Mesenteric fat pad (tissue), 1 donor: ENCODE results near the gene ADRA2B. TPM values are rescaled to one million over a fixed set of nuclear protein-coding genes. Genes with fewer than 3 reads are reported as not detected.
"Not testable (repeated sequence)": the region's sequence is repeated elsewhere in the genome, so short reads cannot be mapped to it uniquely, and the experiment has no call there.

Experiments used
- DNase-seq: peaks from one replicate; pipeline ENCODE4 v3.0.0-alpha.2; 2020; ENCODE audit warnings: low spot score
- total RNA-seq: library from RNA; stranded (reverse); fragmentation: NEBNext Ultra II Directional; extraction: Animal tissue kit (Norgen Biotek cat#: 25700); gene quantifications from one replicate; pipeline ENCODE4 v1.2.1, GENCODE V29; 2021
- donor health status: DM: yes; HTN: yes; CAD: no.

ADRA2B gene
- total RNA-seq, 1 donor from 2014 or later = 1.2 TPM

DNA sequence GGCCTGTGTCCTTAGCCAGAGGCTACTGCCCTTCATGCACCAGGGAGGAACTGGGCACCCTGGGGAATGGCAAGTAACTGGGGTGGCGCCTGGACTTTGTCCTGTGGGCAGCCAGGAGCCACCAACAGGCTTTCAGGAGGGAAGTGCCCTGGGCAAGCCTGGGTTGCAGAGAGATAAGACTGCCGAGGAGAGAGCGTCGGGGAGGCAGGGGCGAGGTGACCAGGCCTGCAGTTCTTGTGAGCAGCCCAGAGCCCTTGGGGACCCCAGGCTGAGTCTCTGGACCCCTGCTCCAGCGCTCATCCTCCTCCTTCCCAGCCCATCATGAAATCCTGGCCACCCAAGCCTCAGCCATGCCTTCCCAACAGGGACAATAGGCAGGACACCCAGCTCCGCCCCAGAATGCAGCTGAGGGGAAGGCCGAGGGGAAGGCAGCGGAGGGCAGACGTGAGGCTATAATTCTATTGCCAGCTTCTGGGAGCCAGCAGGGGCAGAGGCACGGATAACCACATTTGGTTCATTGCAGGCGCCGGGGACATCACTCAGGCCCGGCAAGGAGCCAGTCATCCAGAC lies 25.1 kb downstream of the ADRA2B start:
- no peak for DNase-seq

DNA sequence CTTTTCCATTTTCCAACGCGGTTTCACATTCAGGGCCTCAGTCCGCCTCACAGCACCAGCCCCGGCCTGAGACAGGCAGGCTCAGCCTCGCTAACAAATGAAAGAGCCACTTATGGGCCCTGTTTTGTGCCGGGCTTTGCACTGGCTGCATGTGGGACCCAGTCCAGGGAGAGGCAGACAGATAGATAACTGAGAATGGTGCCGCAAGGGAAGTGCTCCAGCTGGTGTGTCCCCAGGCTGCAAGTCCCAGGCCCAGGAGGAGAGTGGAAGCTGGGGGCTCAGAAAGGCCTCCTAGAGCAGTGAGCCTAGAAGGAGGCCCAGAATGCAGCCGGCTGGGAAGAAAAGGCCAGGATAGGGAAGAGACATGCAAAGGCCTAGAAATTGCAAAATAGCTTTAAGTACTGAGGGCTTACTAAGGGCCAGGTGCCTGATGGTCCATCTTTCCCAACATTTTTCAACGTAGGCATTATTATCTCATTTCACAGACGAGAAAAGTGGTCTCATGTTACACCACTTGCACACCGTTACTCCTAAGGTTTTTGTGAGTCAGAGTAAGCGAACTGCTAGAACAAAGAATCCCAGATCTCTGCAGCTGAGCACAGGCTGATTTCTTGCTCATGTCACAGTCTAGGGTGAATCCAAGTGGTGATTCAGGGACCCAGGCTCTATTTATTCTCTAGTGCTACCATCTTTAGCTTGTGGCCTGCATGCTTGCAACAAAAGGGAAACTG lies 26.0 kb downstream of the ADRA2B start:
- DNase-seq = no peak

DNA sequence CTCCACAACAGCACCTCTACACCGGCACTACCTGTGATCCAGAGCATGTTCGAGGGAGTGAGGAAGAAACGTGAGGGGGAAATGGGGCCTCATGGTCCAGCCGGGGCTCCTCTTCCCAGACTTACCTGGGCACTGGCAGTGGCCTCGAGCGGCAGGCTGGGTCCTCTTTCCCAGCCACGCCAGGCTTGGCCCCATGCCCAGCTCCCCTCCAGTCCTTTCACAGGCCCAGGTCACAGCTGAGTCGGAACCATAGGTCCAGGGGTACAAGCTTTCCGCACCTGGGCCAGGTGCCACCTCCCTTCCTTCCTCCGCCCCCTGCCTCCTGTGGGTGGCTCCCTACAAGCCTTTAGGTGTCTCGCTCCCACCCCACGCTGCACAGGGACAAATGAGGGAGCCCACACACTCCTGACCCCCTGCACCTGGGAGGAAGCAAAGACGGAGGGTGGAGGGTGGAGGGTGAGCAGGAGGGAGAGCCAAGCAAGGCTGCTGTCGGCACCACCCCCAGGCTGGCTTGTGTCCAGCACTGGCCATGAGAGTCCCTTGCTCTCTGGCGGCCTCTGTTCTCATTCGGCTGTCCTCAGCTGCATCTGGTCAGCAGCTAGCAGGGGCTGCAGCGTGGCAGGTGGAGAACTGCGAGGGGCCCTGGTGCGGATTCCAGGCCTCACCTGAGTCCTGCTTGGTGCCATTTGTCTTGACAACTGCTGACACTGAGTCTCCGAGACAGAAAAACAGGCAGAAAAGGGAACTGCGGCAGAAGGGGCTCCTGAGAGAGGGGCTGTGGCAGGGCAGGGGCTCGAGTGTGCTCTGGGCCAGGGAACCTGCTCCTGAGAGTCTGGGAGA lies 26.8 kb downstream of the ADRA2B start:
- DNase-seq = peak; percentile 88

DNA sequence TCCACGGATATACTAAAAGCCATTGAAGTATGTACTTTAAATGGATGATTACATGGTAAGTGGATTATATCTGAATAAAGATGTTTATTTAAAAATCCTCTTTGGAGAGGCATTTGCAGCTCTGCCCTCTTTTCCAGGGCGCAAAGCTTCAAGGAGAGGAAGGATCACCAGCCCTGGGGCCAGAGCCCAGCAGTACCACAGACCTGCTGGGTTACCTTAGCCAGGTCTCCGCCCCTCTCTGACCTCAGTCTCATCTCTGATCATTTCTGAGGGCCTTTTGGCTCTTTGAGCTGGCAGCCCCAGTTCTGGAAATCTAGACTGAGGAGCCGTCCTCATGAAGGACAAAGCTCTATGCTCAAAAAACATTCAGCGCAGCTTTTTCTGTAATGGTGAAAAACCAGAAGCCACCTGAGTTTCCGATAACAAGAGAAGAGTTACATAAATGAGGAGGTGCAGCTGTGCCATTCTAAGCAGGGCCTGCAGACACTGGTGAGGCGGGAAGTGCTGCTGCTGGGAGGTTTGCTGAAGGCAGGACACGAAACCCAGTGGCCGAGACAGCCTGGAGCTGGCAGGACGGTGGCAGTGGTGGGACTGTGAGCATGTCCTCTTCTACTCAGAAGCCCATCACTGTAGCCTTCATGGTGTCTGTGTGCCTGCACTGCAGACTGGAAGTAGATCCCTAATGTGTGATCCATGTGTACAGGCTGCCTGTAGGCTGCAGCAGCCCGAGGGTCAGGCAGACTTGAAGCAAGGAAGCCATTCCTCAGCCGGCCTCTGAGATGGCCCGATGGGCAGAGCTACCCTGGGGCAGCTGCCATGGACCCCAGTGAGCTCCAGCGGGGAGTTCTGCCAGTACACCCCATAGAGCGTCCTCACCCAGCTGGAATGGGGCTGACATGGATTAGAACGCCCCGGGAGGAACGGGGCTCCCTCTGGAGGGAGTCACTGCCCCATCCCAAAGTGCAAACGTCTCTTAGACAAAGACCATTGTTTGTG lies 27.7 kb downstream of the ADRA2B start:
- DNase-seq = peak; percentile 65

DNA sequence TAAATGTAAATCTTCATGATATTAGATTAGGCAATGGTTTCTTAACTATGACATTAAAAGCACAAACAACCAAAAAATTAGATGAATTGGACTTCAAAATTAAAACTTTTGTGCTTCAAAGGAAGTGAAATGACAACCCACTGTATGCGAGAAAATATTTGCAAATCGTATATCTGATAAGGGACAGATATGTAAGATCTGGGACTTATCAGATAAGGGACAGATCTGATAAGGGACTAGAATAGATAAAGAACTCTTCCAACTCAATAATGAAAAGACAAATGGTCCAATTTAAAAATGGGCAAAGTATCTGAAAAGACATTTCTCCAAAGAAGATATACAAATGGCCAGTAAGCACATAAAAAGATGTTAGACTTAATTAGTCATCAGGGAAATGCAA lies 29.2 kb downstream of the ADRA2B start:
- DNase-seq = no peak

DNA sequence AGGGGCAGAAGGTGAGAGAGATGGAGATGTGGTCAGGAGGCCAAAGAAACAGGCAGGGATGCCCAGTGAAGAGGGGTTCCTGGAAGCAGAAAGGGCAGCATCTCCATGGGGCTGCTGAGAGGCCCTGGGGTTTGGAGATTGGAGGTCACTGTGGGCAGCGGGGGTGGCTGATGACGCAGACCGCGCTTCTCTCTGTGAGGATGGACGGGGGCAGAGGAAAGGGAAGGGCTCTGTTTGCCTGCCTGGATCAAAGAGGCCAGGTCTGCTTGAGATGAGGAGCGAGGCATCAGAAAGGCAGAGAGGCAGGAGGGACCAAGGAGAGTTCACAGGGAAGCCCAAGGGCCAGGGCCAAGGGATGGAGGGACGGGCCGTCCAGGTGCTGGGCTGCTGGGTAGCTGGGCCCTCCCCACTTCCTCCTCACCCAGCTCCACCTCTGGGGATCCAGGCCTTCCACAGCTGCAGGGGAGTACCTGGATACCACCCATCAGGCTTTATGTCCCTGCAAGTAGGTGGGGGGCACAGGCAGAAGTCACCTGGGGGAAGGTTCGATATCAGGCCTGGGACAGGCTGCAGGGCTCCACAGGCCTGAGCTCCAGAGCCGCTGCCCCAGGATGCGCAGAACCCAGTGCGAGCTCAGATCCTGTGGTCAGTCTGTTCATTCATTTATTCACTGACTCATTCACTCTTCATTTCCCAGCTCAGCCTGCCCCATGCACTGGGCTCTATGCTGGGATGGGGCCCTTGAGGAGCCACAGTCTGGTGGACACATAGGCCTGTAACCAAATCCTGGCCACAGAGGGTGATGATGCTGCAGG lies 30.6 kb downstream of the ADRA2B start:
- DNase-seq = peak; percentile 87

DNA sequence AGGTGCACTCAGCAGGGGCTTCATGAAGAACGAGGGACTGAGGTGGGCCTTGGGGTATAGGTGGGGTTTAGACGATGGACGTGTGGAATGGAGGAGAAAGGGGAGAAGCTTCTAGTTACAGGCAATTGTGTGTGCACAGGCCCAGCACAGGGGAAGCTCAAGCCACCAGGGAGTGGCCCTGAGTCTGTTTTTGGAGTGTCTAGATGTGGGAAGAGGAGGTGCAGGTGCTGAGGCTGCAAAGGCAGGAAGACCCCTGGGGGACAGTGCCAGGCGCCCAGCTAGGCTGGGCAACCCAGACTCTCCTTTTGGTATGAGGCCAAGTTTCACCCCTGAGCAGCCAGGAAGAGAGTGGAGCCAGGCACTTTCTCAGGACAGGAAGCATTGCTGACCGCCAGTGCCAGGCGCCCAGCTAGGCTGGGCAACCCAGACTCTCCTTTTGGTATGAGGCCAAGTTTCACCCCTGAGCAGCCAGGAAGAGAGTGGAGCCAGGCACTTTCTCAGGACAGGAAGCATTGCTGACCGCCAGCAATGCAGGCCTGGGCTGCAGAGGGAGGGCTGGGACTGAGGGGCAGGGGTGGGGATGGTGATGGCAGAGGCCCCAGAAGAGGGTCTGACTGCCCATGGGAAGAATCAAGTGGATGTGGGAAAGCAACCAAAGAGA lies 31.4 kb downstream of the ADRA2B start:
- peak; percentile 74 for DNase-seq

DNA sequence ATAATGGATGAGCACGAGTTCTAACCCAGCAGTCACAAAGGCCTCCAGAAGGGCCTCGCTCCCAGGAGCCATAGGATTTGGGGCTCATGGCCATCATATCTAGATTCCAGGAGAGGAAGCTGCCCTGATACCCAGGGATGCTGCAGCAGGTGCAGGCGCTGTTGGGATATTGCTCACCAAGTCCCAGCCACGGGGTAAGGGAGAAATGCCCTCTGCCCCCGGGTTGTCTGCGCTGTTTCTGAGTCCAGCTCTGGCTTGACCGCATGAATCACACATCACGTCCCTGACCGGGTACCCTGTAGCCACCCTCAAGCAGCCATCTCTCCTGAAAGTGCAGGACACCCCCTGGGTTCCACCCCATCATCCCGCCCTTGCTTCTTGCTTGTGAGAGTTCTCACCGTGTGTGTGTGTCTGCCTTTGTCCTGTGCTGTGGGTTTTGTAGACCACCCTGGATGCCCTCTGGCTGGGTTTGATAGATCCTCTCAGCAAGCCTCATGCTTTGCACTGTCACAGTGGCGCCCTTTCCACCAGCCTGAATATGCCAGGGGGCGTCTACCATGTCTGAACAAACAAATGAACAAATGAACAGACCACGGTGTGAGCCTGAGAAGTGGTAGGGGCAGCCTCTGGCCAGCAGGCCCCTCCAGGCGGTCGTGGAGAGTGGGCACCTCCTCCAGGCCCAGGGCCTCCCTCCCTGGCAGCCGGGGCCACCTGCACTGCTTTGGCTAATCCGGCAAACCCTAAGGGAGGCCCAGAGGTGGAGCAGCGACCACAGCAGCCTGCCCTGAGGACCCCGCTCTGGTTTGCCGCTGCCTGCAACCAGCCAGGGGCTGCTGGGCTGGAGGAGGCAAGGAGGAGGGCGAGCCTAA lies 32.1 kb downstream of the ADRA2B start:
- DNase-seq = peak; percentile 81

DNA sequence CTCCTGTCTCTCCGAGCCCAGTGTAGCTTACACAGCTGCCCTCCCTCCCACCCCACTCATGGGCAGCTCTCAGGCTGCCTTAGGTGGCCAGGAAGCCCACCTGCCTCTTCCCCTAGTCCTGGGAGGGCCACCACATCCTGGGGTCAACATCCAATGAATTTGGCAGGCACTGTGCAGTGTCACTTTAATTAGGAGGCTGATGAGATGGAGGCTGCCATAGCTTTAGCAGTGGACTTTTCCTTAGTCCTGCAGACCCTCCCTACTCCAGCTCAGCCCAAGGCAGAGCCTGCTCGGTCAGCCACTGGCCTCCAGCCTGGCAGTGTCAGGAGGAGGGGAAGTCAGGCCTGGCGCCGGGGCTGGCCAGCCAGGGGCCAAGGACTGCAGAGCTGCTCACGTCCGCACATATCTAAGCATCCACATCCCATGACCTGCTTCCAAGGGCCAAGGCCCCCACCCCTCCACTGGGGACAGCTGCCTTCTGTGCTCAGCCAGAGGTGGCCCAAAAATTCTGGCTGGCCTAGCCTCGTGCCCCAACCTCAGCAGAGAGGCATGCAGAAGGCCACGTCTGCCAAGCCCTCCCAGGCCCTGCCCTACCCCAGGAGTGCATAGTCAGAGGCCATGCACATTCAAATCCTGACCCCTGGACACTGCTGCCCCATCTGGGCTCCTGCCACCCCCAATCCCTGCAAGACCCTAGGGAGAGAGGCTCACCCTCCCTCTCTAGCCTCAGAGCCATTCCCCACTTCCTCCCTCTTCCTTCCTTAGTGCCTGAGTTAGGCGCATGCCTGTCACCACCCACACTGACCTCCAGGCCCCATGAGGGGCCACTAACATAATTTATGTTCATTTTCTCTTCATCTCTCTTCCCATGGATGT lies 33.1 kb downstream of the ADRA2B start:
- peak; percentile 88 for DNase-seq

DNA sequence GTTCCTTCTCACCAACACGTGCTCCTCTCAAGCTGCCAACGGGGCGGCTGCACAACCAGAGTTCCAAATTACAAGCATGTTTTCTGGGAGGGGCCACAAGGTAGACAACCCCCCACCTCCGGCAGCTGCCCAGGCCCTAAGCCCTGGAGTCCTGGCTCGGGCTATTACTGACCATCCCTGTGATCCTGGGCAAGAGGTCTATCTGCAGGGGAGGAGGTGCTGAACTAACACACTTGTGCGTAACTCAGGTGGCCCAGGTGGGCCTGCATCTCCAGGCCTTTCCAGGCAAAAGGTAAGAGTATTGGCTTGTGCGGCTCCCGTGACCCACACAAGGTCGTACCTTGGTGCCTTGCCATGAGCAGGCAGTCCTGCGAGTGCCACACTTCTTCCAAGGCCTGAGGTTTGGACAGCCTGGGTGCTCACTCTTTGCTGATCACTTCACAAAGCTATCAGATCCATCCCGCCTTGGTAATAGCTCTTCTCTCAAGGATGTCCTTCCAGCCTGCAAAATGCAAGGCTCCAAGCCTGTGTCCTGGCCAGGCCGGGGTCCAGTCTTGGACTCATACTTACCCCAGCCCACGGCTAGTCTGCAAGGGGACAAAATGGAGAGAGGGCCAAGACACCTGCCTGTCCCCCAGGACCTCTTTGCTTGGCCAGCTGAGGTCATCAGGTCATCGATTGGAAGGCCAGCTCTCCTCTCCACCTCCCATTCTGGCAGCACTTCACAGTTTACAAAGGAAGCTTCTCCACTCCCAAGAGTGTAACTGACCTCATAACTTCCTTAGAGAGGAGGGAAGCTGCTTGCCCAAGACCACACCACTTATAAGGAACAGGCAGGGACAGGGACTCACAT lies 33.9 kb downstream of the ADRA2B start:
- peak; percentile 81 for DNase-seq

DNA sequence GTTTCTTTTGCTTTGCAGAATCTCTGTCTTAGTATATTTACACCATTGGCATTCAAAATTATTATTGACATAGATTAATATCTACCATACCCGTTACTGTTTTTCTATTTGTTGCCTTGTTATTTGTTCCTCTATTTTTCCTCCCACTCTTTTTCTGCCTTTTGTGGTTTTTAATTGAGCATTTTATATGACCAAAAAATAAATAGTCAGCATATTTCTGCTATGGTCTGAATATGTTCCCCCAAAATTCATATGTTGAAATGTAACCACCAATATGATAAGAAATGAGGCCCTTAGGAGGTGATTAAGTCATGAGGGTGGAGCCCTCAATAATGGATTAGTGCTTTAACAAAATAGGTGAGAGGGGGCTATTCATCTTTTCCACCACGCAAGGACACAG lies 35.3 kb downstream of the ADRA2B start:
- no peak for DNase-seq

DNA sequence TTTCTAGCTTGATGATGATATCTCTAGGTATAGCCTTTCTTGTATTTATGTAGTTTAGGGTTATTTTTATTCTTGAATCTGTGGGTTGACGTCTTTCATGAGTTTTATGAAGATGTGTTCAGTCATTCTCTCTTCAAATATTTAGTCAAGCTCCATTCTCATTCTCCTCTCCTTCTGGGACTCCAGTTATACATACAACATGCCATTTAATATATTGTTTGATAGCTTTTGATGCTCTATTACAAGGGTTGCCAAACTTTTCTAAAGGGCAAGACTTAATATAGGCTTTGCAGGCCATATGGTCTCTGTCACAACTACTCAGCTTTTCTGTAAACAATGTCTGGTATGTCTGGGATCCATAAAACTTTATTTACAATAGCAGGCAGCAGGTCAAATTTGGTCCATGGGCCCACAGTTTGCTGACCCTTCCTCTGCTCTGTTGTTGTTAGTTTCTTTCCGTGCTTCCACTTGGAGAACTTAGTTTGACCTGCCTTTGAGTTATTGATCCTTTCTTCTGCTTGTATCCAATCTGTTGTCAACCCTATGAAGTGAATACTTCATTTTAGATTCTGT lies 41.1 kb downstream of the ADRA2B start:
- DNase-seq = no peak

DNA sequence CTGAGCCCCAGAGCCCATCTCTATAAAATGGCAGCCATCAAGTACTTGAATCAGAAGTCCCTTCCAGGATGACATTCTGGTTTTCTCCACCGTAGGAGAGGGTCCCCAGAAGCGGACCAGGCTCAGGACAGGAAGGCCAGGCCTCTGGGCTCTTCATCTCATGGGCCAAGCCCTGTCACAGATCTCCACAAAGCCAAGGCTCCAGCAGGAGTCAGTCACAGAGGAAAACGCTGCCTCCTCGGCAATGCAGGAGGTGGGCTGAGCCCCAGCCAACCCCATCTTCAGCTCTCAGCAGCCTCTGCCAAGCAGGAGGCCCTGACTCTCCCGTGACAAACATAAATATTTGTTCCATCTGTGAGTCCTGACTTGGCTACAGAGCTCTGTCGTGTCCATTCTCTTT lies 42.2 kb downstream of the ADRA2B start:
- DNase-seq = no peak

DNA sequence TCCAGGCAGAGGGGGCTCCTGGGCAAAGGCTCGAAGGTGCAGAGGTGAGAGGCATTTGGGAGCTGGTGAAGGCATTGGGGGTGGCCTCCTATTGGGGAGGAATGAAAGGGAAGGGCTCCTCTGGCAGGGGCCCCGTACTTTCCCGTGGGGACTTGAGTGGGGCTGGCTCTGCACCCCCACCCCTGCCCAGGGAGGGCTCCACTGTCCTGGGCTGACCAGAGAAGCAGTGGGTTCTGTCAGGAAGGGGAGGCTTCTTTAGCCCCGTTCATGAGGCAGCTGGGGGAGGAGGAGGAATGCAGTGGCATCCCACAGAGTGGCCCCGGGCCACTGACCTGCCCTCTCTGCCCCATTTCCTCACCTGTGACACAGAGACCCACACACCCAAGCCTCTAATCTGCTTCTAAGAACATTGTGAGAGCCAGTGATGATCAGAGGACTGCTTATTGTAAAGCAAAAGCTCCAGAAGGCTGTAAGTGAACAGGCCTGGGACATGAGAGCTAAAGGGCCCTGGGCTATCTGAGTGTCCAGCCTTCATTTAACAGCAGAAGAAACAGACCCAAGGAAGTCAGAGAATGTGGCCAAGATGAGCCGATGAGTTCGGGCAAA lies 43.1 kb downstream of the ADRA2B start:
- DNase-seq = no peak

DNA sequence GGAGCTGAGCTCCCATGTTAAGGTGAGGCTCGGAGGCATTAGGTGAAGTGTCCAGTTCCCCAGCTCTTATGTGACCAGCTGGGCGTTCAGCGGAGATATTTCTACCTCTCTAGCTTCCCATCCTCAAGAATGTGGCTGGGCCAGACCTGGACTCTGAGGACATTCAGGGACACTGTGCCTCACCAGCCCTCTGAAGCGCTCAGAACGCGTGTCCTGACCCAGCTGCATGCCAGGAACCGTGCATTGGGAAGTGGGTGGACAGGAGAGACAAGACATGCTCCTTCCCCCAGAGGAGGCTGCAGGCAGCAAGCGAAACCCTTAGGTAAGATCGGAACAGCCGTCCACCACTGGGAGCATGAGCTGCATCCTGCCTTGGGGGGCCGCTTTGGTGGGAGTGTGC lies 43.6 kb downstream of the ADRA2B start:
- no peak for DNase-seq

DNA sequence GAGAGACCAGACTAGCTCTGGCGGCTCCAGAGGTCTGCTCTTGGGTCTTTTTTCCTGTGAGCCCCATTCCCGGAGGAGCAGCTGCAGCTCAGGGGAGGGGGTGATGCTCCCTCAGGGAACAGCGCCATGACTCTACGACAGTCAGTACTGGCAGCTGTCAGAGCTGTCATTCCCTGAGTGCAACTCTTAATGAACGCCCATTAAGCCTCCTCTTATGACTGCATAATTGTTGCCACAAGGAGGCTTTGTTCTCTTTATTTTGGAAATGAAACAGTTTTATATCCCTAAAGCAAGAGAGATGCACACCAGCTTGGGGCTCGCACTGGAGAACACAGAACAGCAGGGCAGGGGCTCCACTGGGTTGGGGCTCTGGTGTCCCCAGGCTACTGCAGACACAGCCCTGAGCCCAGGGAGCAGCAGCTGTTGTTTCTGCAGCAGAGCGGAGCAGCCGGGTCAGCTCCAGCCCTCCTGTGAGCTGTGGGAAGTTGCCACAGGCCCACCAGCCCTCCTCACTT lies 44.3 kb downstream of the ADRA2B start:
- DNase-seq = not testable (repeated sequence)
